Skeletal muscle tissue (tissue), 4 donors: ENCODE data around the gene ZNF821. TPM values are rescaled to one million over a fixed set of nuclear protein-coding genes. Genes with fewer than 3 reads are reported as not detected.
A peak's percentile ranks its signal among the peaks of the same experiment; 100 is the strongest.
"Not testable (repeated sequence)": the region's sequence is repeated elsewhere in the genome, so short reads cannot be mapped to it uniquely, and the experiment has no call there.

Experiments used
- H3K27ac ChIP-seq: one replicate; pipeline ENCODE4 v1.7.0; 2013; ENCODE audit warnings: mild to moderate bottlenecking, low read depth, low read length, inconsistent platforms
- H3K27me3 ChIP-seq, 3 donors: one replicate each; pipeline ENCODE4 v1.7.0; 2013; ENCODE audit warnings: low read length in 3 of 3; ENCODE audit not compliant: control insufficient read depth in 3 of 3, insufficient read depth in 3 of 3
- H3K36me3 ChIP-seq, 3 donors: one replicate each; pipeline ENCODE4 v1.7.0; 2013; ENCODE audit warnings: low read length in 3 of 3; ENCODE audit not compliant: control insufficient read depth in 3 of 3, insufficient read depth in 3 of 3
- H3K4me1 ChIP-seq, 3 donors: one replicate each; pipeline ENCODE4 v1.7.0; 2013; ENCODE audit warnings: low read length in 3 of 3, mild to moderate bottlenecking in 3 of 3; ENCODE audit not compliant: control insufficient read depth in 3 of 3, insufficient read depth in 3 of 3
- H3K4me3 ChIP-seq, 3 donors: one replicate each; pipeline ENCODE4 v1.7.0; 2013; ENCODE audit warnings: low read length in 3 of 3
- H3K9ac ChIP-seq, 3 donors: one replicate each; pipeline ENCODE4 v1.7.0; 2013; ENCODE audit warnings: low read length in 3 of 3, mild to moderate bottlenecking in 3 of 3, moderate library complexity in 2 of 3, low read depth in 1 of 3
- H3K9me3 ChIP-seq, 3 donors: one replicate each; pipeline ENCODE4 v1.7.0; 2013; ENCODE audit warnings: low read length in 3 of 3; ENCODE audit not compliant: control insufficient read depth in 3 of 3
- total RNA-seq: library from RNA; depleted of rRNA; stranded (reverse); fragments of >200 nt; gene quantifications from one replicate; pipeline ENCODE4 v1.2.3, GENCODE V29; 2014
- donor health status: Osteomylitis.

Gene ZNF821
- total RNA-seq, 1 donor from 2014 or later: 5.7 TPM

GRCh38 chr16:71851746-71852145 is 32.2 kb downstream of the ZNF821 start:
- Histone ChIP-seq H3K4me1 (peaks cover 7 to 23% (median 16%) of the 10 kb centered on the region in 3 donors), H3K27me3 (no peaks in the 10 kb centered on the region), H3K36me3 (peaks cover 36 to 50% (median 44%) of the 10 kb centered on the region in 3 donors), H3K27ac (no peak overlapping the region), H3K9me3 (no peaks in the 10 kb centered on the region), H3K4me3 (no peak overlapping the region), H3K9ac (no peak overlapping the region)

- Histone ChIP-seq H3K4me1 (peaks cover 11 to 28% (median 22%) of the 10 kb centered on the region in 3 donors), H3K36me3 (peaks cover 38 to 44% (median 41%) of the 10 kb centered on the region in 3 donors), H3K9me3 (no peaks in the 10 kb centered on the region), H3K27me3 (no peaks in the 10 kb centered on the region), H3K27ac (no peak overlapping the region), H3K4me3 (no peak overlapping the region), H3K9ac (no peak overlapping the region)
Observed at GRCh38 chr16:71848622-71849021, 35.4 kb downstream of the ZNF821 start.

GRCh38 chr16:71847096-71847495 is 36.9 kb downstream of the ZNF821 start:
- H3K27ac ChIP-seq: no peak overlapping the region

GRCh38 chr16:71846431-71846830 is 37.6 kb downstream of the ZNF821 start:
- Histone ChIP-seq H3K4me3 (peak overlapping the region; percentile 92 to 98 (median 94)), H3K9ac (peak overlapping the region; percentile 97 to 99 (median 98)), H3K4me1 (peaks cover 11 to 22% (median 19%) of the 10 kb centered on the region in 3 donors), H3K27ac (peak overlapping the region; percentile 82), H3K27me3 (no peaks in the 10 kb centered on the region), H3K36me3 (peaks cover 29 to 33% (median 31%) of the 10 kb centered on the region in 3 donors), H3K9me3 (no peaks in the 10 kb centered on the region)

More at GRCh38 chr16:71847096-71847495, 36.9 kb downstream of the ZNF821 start:
- Histone ChIP-seq H3K27me3 (no peaks in the 10 kb centered on the region), H3K4me3 (peak overlapping the region; percentile 92 to 98 (median 94)), H3K36me3 (peaks cover 35 to 39% (median 36%) of the 10 kb centered on the region in 3 donors), H3K4me1 (peaks cover 11 to 22% (median 19%) of the 10 kb centered on the region in 3 donors), H3K9ac (peak overlapping the region; percentile 97 to 99 (median 98)), H3K9me3 (no peaks in the 10 kb centered on the region)

- H3K27me3 ChIP-seq: no peaks in the 10 kb centered on the region
Observed at GRCh38 chr16:71845639-71846430, 38.1 kb downstream of the ZNF821 start, which contains the start of gene ATXN1L. ATXN1L (plus strand) TSS chr16:71845976; CDS start chr16:71849741, 3,765 bp downstream.

GRCh38 chr16:71843572-71843971 is 40.4 kb downstream of the ZNF821 start:
- peaks cover 3 to 6% (median 5%) of the 10 kb centered on the region in 3 donors for H3K36me3 ChIP-seq
- no peak overlapping the region for H3K27ac ChIP-seq
- peaks cover 11 to 19% (median 15%) of the 10 kb centered on the region in 3 donors for H3K4me1 ChIP-seq
- no peak overlapping the region for H3K4me3 ChIP-seq
- H3K9ac ChIP-seq: no peak overlapping the region
- no peaks in the 10 kb centered on the region for H3K9me3 ChIP-seq
- no peaks in the 10 kb centered on the region for H3K27me3 ChIP-seq

More at GRCh38 chr16:71845639-71846430, 38.1 kb downstream of the ZNF821 start, which contains the start of gene ATXN1L:
- Histone ChIP-seq H3K4me3 (peak within 1 kb of the TSS; percentile 92 to 98 (median 94)), H3K9me3 (no peaks in the 10 kb centered on the region), H3K9ac (peak within 1 kb of the TSS; percentile 97 to 99 (median 98)), H3K4me1 (peaks cover 11 to 22% (median 19%) of the 10 kb centered on the region in 3 donors), H3K36me3 (peaks cover 23 to 28% (median 25%) of the 10 kb centered on the region in 3 donors), H3K27ac (peak within 1 kb of the TSS; percentile 82)

- H3K27ac ChIP-seq: no peak overlapping the region
- H3K9me3 ChIP-seq: no peaks in the 10 kb centered on the region
Observed at GRCh38 chr16:71840052-71840451, 43.9 kb downstream of the ZNF821 start.

GRCh38 chr16:71837150-71837549 is 46.8 kb downstream of the ZNF821 start:
- no peak overlapping the region for H3K4me3 ChIP-seq
- no peak overlapping the region for H3K9ac ChIP-seq
- no peaks in the 10 kb centered on the region for H3K27me3 ChIP-seq
- H3K4me1 ChIP-seq: no peaks in the 10 kb centered on the region
- H3K36me3 ChIP-seq: no peaks in the 10 kb centered on the region
- no peaks in the 10 kb centered on the region for H3K9me3 ChIP-seq
- no peak overlapping the region for H3K27ac ChIP-seq

More at GRCh38 chr16:71840052-71840451, 43.9 kb downstream of the ZNF821 start:
- no peak overlapping the region for H3K9ac ChIP-seq
- H3K27me3 ChIP-seq: no peaks in the 10 kb centered on the region
- H3K4me3 ChIP-seq: no peak overlapping the region
- H3K4me1 ChIP-seq: peaks cover 0 to under 1% (median 0%) of the 10 kb centered on the region in 3 donors
- no peaks in the 10 kb centered on the region for H3K36me3 ChIP-seq

- Histone ChIP-seq H3K9me3 (no peaks in the 10 kb centered on the region), H3K9ac (no peak overlapping the region), H3K4me1 (no peaks in the 10 kb centered on the region), H3K4me3 (no peak overlapping the region), H3K36me3 (no peaks in the 10 kb centered on the region), H3K27ac (no peak overlapping the region), H3K27me3 (no peaks in the 10 kb centered on the region)
Observed at GRCh38 chr16:71834291-71834690, 49.7 kb downstream of the ZNF821 start.

GRCh38 chr16:71832112-71832511 is 51.9 kb downstream of the ZNF821 start:
- not testable (repeated sequence) for H3K4me3 ChIP-seq, H3K27ac ChIP-seq, H3K27me3 ChIP-seq

More at GRCh38 chr16:71832112-71832511, 51.9 kb downstream of the ZNF821 start:
- H3K36me3 ChIP-seq, H3K4me1 ChIP-seq, H3K9ac ChIP-seq, H3K9me3 ChIP-seq: not testable (repeated sequence)
